ENCODE measurements around the gene ZNF708. TPM values are rescaled to one million over a fixed set of nuclear protein-coding genes. Genes with fewer than 3 reads are reported as not detected.
"Not testable (repeated sequence)": the region's sequence is repeated elsewhere in the genome, so short reads cannot be mapped to it uniquely, and the experiment has no call there.

ZNF708 gene
- total RNA-seq, 1 experiment from 2014 or later = 34.9 TPM

DNA sequence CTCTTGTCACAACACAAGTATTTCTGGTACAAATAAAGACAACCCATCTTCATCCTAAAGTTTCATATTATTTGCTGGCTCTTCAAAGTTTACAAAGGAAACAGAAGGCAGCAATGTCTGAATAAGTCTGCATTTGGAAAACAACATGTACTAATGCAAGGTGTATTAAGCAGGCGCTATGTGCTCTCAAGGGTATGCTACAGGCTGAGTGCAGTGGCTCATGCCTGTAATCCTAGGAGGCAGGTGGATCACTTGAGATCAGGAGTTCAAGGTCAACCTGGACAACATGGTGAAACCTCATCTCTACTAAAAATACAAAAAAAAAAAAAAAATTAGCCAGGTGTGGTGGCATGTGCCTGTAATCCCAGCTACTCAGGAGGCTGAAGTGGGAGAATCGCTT lies 16.4 kb downstream of the ZNF708 start:
- Mint-ChIP-seq H3K36me3 (peaks cover 12% of the 10 kb centered on the region), H3K27ac (peak overlapping the region; percentile 38; the same call in 1 of the 2 replicates)
- ATAC-seq; H3K4me3 Mint-ChIP-seq; H3K9me3 Mint-ChIP-seq; H3K4me1 Mint-ChIP-seq; DNase-seq (ENCODE audit: low spot score); H3K27me3 Mint-ChIP-seq (ENCODE audit: low read depth): not testable (repeated sequence)
- ChIA-PET CTCF (interaction anchor here (0.7 to 1.1 kb wide), 2 partner anchors 151 to 171 kb away, joined by 3 read pairs; no protein-coding TSS in a partner anchor), POLR2A (interaction anchor here (0.7 kb wide), 1 partner anchor 454 kb away, joined by 4 read pairs; no protein-coding TSS in a partner anchor)

DNA sequence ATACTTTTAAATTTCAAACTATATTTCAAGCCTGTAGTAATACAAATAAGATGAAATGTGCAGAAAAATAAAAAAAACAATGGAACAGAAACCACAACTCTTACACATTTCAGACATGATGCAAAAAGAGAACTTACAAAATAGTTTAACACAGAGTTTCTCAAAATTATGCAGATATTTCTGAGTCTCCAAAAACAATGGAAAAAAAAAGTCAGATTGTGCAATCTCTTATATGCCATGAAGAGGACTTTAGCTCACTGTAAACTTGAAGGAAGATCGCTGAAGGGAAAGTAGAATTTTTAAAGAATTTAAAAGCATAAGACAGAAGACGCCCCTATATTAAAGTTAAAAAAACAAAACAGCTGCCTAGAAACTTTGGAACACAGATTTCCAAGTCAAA lies 20.4 kb downstream of the ZNF708 start:
- Mint-ChIP-seq H3K4me3 (no peak overlapping the region), H3K9me3 (no peaks in the 10 kb centered on the region), H3K4me1 (no peaks in the 10 kb centered on the region), H3K27me3 (ENCODE audit: low read depth) (no peaks in the 10 kb centered on the region), H3K36me3 (peaks cover 40% of the 10 kb centered on the region), H3K27ac (no peak overlapping the region; the same call in 1 of the 2 replicates)
- ChIA-PET CTCF (interaction anchor here (1.3 kb wide), 1 partner anchor 175 kb away, joined by 4 read pairs; no protein-coding TSS in a partner anchor), POLR2A (no interaction called here)
- TF ChIP-seq, protein P1, sequence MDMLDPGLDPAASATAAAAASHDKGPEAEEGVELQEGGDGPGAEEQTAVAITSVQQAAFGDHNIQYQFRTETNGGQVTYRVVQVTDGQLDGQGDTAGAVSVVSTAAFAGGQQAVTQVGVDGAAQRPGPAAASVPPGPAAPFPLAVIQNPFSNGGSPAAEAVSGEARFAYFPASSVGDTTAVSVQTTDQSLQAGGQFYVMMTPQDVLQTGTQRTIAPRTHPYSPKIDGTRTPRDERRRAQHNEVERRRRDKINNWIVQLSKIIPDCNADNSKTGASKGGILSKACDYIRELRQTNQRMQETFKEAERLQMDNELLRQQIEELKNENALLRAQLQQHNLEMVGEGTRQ (CRISPR knock-in tag; IDR thresholded peaks at IDR 0.05) = no peak
- TF ChIP-seq, protein P2, sequence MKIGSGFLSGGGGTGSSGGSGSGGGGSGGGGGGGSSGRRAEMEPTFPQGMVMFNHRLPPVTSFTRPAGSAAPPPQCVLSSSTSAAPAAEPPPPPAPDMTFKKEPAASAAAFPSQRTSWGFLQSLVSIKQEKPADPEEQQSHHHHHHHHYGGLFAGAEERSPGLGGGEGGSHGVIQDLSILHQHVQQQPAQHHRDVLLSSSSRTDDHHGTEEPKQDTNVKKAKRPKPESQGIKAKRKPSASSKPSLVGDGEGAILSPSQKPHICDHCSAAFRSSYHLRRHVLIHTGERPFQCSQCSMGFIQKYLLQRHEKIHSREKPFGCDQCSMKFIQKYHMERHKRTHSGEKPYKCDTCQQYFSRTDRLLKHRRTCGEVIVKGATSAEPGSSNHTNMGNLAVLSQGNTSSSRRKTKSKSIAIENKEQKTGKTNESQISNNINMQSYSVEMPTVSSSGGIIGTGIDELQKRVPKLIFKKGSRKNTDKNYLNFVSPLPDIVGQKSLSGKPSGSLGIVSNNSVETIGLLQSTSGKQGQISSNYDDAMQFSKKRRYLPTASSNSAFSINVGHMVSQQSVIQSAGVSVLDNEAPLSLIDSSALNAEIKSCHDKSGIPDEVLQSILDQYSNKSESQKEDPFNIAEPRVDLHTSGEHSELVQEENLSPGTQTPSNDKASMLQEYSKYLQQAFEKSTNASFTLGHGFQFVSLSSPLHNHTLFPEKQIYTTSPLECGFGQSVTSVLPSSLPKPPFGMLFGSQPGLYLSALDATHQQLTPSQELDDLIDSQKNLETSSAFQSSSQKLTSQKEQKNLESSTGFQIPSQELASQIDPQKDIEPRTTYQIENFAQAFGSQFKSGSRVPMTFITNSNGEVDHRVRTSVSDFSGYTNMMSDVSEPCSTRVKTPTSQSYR (CRISPR knock-in tag; IDR thresholded peaks at IDR 0.05) = no peak
- TF ChIP-seq FOXK1 (CRISPR knock-in tag; IDR thresholded peaks at IDR 0.05) = no peak
- TF ChIP-seq, protein P3, sequence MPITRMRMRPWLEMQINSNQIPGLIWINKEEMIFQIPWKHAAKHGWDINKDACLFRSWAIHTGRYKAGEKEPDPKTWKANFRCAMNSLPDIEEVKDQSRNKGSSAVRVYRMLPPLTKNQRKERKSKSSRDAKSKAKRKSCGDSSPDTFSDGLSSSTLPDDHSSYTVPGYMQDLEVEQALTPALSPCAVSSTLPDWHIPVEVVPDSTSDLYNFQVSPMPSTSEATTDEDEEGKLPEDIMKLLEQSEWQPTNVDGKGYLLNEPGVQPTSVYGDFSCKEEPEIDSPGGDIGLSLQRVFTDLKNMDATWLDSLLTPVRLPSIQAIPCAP (CRISPR knock-in tag; IDR thresholded peaks at IDR 0.05) = no peak
- no peak for TF ChIP-seq SOX15 (CRISPR knock-in tag; IDR thresholded peaks at IDR 0.05)
- TF ChIP-seq RORB (CRISPR knock-in tag; IDR thresholded peaks at IDR 0.05) = no peak
- TF ChIP-seq, protein P4, sequence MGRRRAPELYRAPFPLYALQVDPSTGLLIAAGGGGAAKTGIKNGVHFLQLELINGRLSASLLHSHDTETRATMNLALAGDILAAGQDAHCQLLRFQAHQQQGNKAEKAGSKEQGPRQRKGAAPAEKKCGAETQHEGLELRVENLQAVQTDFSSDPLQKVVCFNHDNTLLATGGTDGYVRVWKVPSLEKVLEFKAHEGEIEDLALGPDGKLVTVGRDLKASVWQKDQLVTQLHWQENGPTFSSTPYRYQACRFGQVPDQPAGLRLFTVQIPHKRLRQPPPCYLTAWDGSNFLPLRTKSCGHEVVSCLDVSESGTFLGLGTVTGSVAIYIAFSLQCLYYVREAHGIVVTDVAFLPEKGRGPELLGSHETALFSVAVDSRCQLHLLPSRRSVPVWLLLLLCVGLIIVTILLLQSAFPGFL (CRISPR knock-in tag; IDR thresholded peaks at IDR 0.05; ENCODE audit: borderline replicate concordance) = no peak
- TF ChIP-seq ZNF121 (CRISPR knock-in tag; IDR thresholded peaks at IDR 0.05) = no peak
- TF ChIP-seq, protein P5, sequence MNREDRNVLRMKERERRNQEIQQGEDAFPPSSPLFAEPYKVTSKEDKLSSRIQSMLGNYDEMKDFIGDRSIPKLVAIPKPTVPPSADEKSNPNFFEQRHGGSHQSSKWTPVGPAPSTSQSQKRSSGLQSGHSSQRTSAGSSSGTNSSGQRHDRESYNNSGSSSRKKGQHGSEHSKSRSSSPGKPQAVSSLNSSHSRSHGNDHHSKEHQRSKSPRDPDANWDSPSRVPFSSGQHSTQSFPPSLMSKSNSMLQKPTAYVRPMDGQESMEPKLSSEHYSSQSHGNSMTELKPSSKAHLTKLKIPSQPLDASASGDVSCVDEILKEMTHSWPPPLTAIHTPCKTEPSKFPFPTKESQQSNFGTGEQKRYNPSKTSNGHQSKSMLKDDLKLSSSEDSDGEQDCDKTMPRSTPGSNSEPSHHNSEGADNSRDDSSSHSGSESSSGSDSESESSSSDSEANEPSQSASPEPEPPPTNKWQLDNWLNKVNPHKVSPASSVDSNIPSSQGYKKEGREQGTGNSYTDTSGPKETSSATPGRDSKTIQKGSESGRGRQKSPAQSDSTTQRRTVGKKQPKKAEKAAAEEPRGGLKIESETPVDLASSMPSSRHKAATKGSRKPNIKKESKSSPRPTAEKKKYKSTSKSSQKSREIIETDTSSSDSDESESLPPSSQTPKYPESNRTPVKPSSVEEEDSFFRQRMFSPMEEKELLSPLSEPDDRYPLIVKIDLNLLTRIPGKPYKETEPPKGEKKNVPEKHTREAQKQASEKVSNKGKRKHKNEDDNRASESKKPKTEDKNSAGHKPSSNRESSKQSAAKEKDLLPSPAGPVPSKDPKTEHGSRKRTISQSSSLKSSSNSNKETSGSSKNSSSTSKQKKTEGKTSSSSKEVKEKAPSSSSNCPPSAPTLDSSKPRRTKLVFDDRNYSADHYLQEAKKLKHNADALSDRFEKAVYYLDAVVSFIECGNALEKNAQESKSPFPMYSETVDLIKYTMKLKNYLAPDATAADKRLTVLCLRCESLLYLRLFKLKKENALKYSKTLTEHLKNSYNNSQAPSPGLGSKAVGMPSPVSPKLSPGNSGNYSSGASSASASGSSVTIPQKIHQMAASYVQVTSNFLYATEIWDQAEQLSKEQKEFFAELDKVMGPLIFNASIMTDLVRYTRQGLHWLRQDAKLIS (CRISPR knock-in tag; IDR thresholded peaks at IDR 0.05; ENCODE audit: borderline replicate concordance) = no peak
- no peak for TF ChIP-seq JAZF1 (CRISPR knock-in tag; IDR thresholded peaks at IDR 0.05)
- TF ChIP-seq FOXP1 (CRISPR knock-in tag; IDR thresholded peaks at IDR 0.05; ENCODE audit: borderline replicate concordance) = no peak
- TF ChIP-seq CBFB (CRISPR knock-in tag; IDR thresholded peaks at IDR 0.05; ENCODE audit: low read depth) = no peak
- no peak for ATAC-seq
- DNase-seq (ENCODE audit: low spot score) = no peak

Data from WTC11 (cell line).